ENCODE measurements around the gene PRKCE.
A peak's percentile ranks its signal among the peaks of the same experiment; 100 is the strongest.

The PRKCE gene

GRCh38 chr2:45816272-45816671 is 164.8 kb downstream of the PRKCE start:
- H3K4me3 ChIP-seq (ENCODE audit: low read length), result no peak overlapping the region
- DNase-seq (ENCODE audit: low read depth), result no peak
- TF ChIP-seq CTCF (IDR thresholded peaks at IDR 0.05; ENCODE audit: insufficient read depth, low read depth, low read length, missing control alignments), result no peak

DNA sequence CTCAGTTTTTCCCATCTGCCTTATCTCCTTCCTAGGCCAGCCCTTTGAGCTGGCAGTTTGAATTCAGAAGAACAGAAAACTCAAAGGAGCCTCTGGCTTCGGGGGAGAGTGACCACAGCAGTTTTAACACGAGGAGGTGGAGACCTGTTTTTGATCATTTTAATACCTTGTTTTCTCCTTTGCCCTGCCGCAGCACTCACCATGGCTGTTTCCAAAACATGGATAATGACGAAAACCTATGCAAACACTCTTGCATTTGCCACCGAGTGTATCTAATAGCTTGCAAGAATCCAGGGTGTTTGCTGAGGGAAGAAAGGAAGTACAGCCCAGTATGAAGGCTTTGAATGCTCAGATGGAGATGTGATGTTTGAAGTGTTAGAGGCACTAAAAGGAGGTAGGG is 167.1 kb downstream of the PRKCE start:
- H3K4me3 ChIP-seq (ENCODE audit: low read length), result no peak overlapping the region
- TF ChIP-seq CTCF (IDR thresholded peaks at IDR 0.05; ENCODE audit: insufficient read depth, low read depth, low read length, missing control alignments), result no peak
- no peak for DNase-seq (ENCODE audit: low read depth)

- no peak overlapping the region for H3K4me3 ChIP-seq (ENCODE audit: low read length)
- TF ChIP-seq CTCF (IDR thresholded peaks at IDR 0.05; ENCODE audit: insufficient read depth, low read depth, low read length, missing control alignments), result no peak
- DNase-seq (ENCODE audit: low read depth), result no peak
These were observed 168.6 kb downstream of the PRKCE start for GRCh38 chr2:45820048-45820447.

GRCh38 chr2:45821558-45822271 is 170.2 kb downstream of the PRKCE start:
- no peak overlapping the region for H3K4me3 ChIP-seq (ENCODE audit: low read length)
- TF ChIP-seq CTCF (IDR thresholded peaks at IDR 0.05; ENCODE audit: insufficient read depth, low read depth, low read length, missing control alignments), result no peak
- peak; percentile 89 for DNase-seq (ENCODE audit: low read depth)

- DNase-seq (ENCODE audit: low read depth), result no peak
- no peak overlapping the region for H3K4me3 ChIP-seq (ENCODE audit: low read length)
- TF ChIP-seq CTCF (IDR thresholded peaks at IDR 0.05; ENCODE audit: insufficient read depth, low read depth, low read length, missing control alignments), result no peak
These were observed 170.8 kb downstream of the PRKCE start for GRCh38 chr2:45822272-45822630.

GRCh38 chr2:45823723-45824206 is 172.3 kb downstream of the PRKCE start:
- peak; percentile 29 for TF ChIP-seq CTCF (IDR thresholded peaks at IDR 0.05; ENCODE audit: insufficient read depth, low read depth, low read length, missing control alignments)
- peak; percentile 75 for DNase-seq (ENCODE audit: low read depth)
- H3K4me3 ChIP-seq (ENCODE audit: low read length), result no peak overlapping the region
